Caco-2 (cell line): ENCODE results near the gene OTUB1. TPM values are rescaled to one million over a fixed set of nuclear protein-coding genes. Genes with fewer than 3 reads are reported as not detected.

Experiments used
- BruUV-seq: library from RNA; stranded (reverse); fragments of 400-500 nt; replicated peaks from 2 replicates; lab custom pipeline; 2021; lab: Mats Ljungman, UMichigan
- CTCF ChIA-PET: fragments of 300-600 bp; sonication (Branson Sonifier 250); formaldehyde crosslinking; loops from one replicate; lab custom pipeline; 2022; ENCODE audit warnings: antibody characterized with exemption; lab: Charles Lee
- POLR2A ChIA-PET: fragments of 300-600 bp; sonication (Branson Sonifier 250); formaldehyde crosslinking; loops from one replicate; lab custom pipeline; 2022; ENCODE audit warnings: antibody characterized with exemption; lab: Charles Lee
- DNase-seq, 2 experiments: peaks; one replicate each; pipeline versions ENCODE4 v3.0.0 to v3.0.0-alpha.2; 2020 to 2022
- H3K27me3 ChIP-seq: replicated peaks from 2 replicates; pipeline ENCODE4 v1.6.0; 2011; ENCODE audit warnings: low read length; ENCODE audit not compliant: control insufficient read depth, insufficient read depth
- H3K36me3 ChIP-seq: 2 replicates; pipeline ENCODE4 v1.5.1; 2011; ENCODE audit warnings: low read length; ENCODE audit not compliant: control insufficient read depth, insufficient read depth
- H3K4me1 ChIP-seq: fragments of 250-450 bp; sonication (Bioruptor Pico); 2 replicates; pipeline ENCODE4 v1.5.1; 2020; ENCODE audit warnings: mild to moderate bottlenecking
- H3K4me3 ChIP-seq: 2 replicates; pipeline ENCODE4 v1.5.1; 2011; ENCODE audit warnings: low read depth, mild to moderate bottlenecking, control low read depth, low read length
- H3K9me3 ChIP-seq: fragments of 250-450 bp; sonication (Bioruptor Pico); 2 replicates; pipeline ENCODE4 v1.5.1; 2020; ENCODE audit warnings: mild to moderate bottlenecking, moderate library complexity
- H3K27ac Mint-ChIP-seq: one replicate; pipeline ENCODE4 v1.8.0; 2022; ENCODE audit warnings: mixed read lengths; ENCODE audit not compliant: unreplicated experiment
- H3K27me3 Mint-ChIP-seq: one replicate; pipeline ENCODE4 v1.8.0; 2022; ENCODE audit warnings: mixed read lengths; ENCODE audit not compliant: insufficient read depth, unreplicated experiment
- H3K36me3 Mint-ChIP-seq: one replicate; pipeline ENCODE4 v1.8.0; 2022; ENCODE audit warnings: mild to moderate bottlenecking, mixed read lengths; ENCODE audit not compliant: insufficient read depth, unreplicated experiment
- H3K4me1 Mint-ChIP-seq: one replicate; pipeline ENCODE4 v1.8.0; 2022; ENCODE audit warnings: low read depth, mixed read lengths; ENCODE audit not compliant: unreplicated experiment
- H3K4me3 Mint-ChIP-seq: one replicate; pipeline ENCODE4 v1.8.0; 2022; ENCODE audit warnings: mild to moderate bottlenecking, moderate library complexity, mixed read lengths; ENCODE audit not compliant: unreplicated experiment
- H3K9me3 Mint-ChIP-seq: one replicate; pipeline ENCODE4 v1.8.0; 2022; ENCODE audit warnings: mixed read lengths; ENCODE audit not compliant: unreplicated experiment
- CTCF ChIP-seq, 2 experiments: fragments of 200-600 bp in 1 of 2; IDR thresholded peaks; 1 replicate in 1 of 2; 2 replicates in 1 of 2; pipeline versions ENCODE4 v1.5.1 to v1.8.0; 2011 to 2022; ENCODE audit warnings: antibody characterized with exemption in 1 of 2, control low read depth in 1 of 2, inconsistent platforms in 1 of 2, low read depth in 1 of 2, low read length in 1 of 2, mild to moderate bottlenecking in 1 of 2, moderate library complexity in 1 of 2; ENCODE audit not compliant: insufficient read depth in 1 of 2, severe bottlenecking in 1 of 2, unreplicated experiment in 1 of 2
- intact Hi-C: fragments of 100-400 bp; cut with micrococcal nuclease; formaldehyde crosslinking; loops from one replicate; pipeline ENCODE4 v1.10.0; 2022; ENCODE audit not compliant: unreplicated experiment
- total RNA-seq: library from RNA; stranded (reverse); gene quantifications from 2 replicates; pipeline ENCODE4 v1.2.3, GENCODE V29; 2022

Gene OTUB1
- total RNA-seq, 1 experiment from 2014 or later = 152 TPM

GRCh38 chr11:63985812-63986155, 454 bp upstream of the OTUB1 start:
- no peaks in the 10 kb centered on the region for H3K9me3 ChIP-seq
- DNase-seq = no peak
- Mint-ChIP-seq H3K36me3 (peaks cover 63% of the 10 kb centered on the region), H3K27ac (peak overlapping the region; percentile 99), H3K27me3 (no peaks in the 10 kb centered on the region), H3K4me1 (peaks cover 17% of the 10 kb centered on the region), H3K9me3 (no peaks in the 10 kb centered on the region), H3K4me3 (peak overlapping the region; percentile 98)
- ChIA-PET CTCF (no interaction called here), POLR2A (no interaction called here)
- intact Hi-C loops = loop anchor here (1.0 kb wide), 1 partner anchor 11 kb away; the partner anchor contains the start of gene COX8A
- H3K27me3 ChIP-seq = no peaks in the 10 kb centered on the region
- peak overlapping the region; percentile 96 for H3K4me3 ChIP-seq
- peaks cover 6% of the 10 kb centered on the region for H3K4me1 ChIP-seq
- H3K36me3 ChIP-seq = peaks cover 4% of the 10 kb centered on the region; the same call in 1 of the 2 replicates
- no peak for TF ChIP-seq CTCF (IDR thresholded peaks at IDR 0.05; ENCODE audit: insufficient read depth in 1 of 2, low read depth in 1 of 2, low read length in 1 of 2, severe bottlenecking in 1 of 2, unreplicated experiment in 1 of 2)
- TSS peak; percentile 90 for BruUV-seq

GRCh38 chr11:63986932-63987513, 785 bp downstream of the OTUB1 start:
- Mint-ChIP-seq H3K36me3 (peaks cover 76% of the 10 kb centered on the region), H3K4me1 (peaks cover 17% of the 10 kb centered on the region), H3K9me3 (no peaks in the 10 kb centered on the region), H3K4me3 (peak overlapping the region; percentile 98), H3K27me3 (no peaks in the 10 kb centered on the region), H3K27ac (peak overlapping the region; percentile 99)
- H3K4me3 ChIP-seq = peak overlapping the region; percentile 96
- intact Hi-C loops = loop anchor here (1.0 kb wide), 1 partner anchor 13 kb away; the partner anchor contains the start of gene COX8A
- ChIA-PET POLR2A (no interaction called here), CTCF (interaction anchor here (0.5 kb wide), 1 partner anchor 215 kb away, joined by 3 read pairs; no protein-coding TSS in a partner anchor)
- TSS peak; percentile 76 for BruUV-seq
- TF ChIP-seq CTCF (IDR thresholded peaks at IDR 0.05; ENCODE audit: insufficient read depth in 1 of 2, low read depth in 1 of 2, low read length in 1 of 2, severe bottlenecking in 1 of 2, unreplicated experiment in 1 of 2) = no peak
- peaks cover 6% of the 10 kb centered on the region for H3K4me1 ChIP-seq
- no peaks in the 10 kb centered on the region for H3K9me3 ChIP-seq
- DNase-seq = no peak
- H3K27me3 ChIP-seq = no peaks in the 10 kb centered on the region
- H3K36me3 ChIP-seq = peaks cover 4% of the 10 kb centered on the region

- H3K36me3 Mint-ChIP-seq = peaks cover 90% of the 10 kb centered on the region
- H3K27me3 Mint-ChIP-seq = no peaks in the 10 kb centered on the region
- BruUV-seq = no TSS peak
- H3K4me3 ChIP-seq = no peak overlapping the region
- intact Hi-C loops = no loop called here
- no peaks in the 10 kb centered on the region for H3K9me3 Mint-ChIP-seq
- no peak for DNase-seq
- no peak for TF ChIP-seq CTCF (IDR thresholded peaks at IDR 0.05; ENCODE audit: insufficient read depth in 1 of 2, low read depth in 1 of 2, low read length in 1 of 2, severe bottlenecking in 1 of 2, unreplicated experiment in 1 of 2)
- peaks cover 7% of the 10 kb centered on the region for H3K4me1 Mint-ChIP-seq
- no peak overlapping the region for H3K4me3 Mint-ChIP-seq
- POLR2A ChIA-PET = no interaction called here
- no peak overlapping the region for H3K27ac Mint-ChIP-seq
- no peaks in the 10 kb centered on the region for H3K27me3 ChIP-seq
- CTCF ChIA-PET = no interaction called here
- H3K9me3 ChIP-seq = no peaks in the 10 kb centered on the region
- H3K4me1 ChIP-seq = peaks cover 6% of the 10 kb centered on the region
- H3K36me3 ChIP-seq = peaks cover 4% of the 10 kb centered on the region
These were observed 5.3 kb downstream of the OTUB1 start for GRCh38 chr11:63991558-63991957.
